Measurements from ENCODE around the gene NHLRC4.
A peak's percentile ranks its signal among the peaks of the same experiment; 100 is the strongest.

DNA sequence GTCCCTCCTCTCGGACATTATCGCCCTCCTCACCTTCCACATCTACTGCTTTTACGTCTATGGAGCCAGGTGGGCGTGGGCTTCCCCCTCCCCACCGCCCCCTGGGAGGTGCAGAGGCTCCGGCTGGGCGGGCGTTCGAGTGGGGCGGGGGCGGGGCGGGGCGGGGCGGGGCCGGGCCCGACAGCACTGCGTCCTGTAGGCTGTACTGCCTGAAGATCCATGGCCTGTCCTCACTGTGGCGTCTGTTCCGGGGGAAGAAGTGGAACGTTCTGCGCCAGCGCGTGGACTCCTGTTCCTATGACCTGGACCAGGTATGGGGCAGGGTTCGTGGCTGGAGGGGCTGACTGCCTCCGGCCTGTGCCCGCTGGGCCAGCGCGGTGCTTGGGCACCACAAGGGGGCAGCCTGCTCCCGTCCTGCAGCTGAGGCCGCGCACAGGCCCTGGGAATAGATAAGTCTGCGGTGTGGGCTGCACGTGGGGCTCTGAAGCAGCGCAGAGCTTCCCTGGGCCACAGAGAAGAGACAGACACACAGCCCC is 12.1 kb downstream of the NHLRC4 start:
- TF ChIP-seq CTCF (IDR thresholded peaks at IDR 0.05) = peak; percentile 78
- TF ChIP-seq EZH2 (IDR thresholded peaks at IDR 0.05; ENCODE audit: borderline replicate concordance, insufficient read depth, low read depth, low read length, poor library complexity, severe bottlenecking) = no peak
